Natural killer cell treated with Interleukin-12 subunit alpha and Interleukin-12 subunit beta and Interleukin-15 and Interleukin-18, amount 100 ng/mL, for 72 hours (primary cell): ENCODE measurements around the gene NAT16. TPM values are rescaled to one million over a fixed set of nuclear protein-coding genes. Genes with fewer than 3 reads are reported as not detected.
"Not testable (repeated sequence)": the region's sequence is repeated elsewhere in the genome, so short reads cannot be mapped to it uniquely, and the experiment has no call there.

ENCODE experiments used
- ATAC-seq, 2 donors: fragments of 150-1000 bp; cut with Tn5 transposase in 1 of 2; sonication (Bioruptor Pico), chemical (Tn5 transposase) in 1 of 2; 2 replicates each; pipeline ENCODE4 v1.10.0; 2021
- DNase-seq: peaks from one replicate; pipeline ENCODE4 v3.0.0; 2022; ENCODE audit warnings: low spot score
- H3K27ac Mint-ChIP-seq, 2 donors: 1 replicate in 1 of 2; 2 replicates in 1 of 2; pipeline ENCODE4 v1.8.0; 2022; ENCODE audit warnings: mixed read lengths in 2 of 2, mild to moderate bottlenecking in 1 of 2, moderate library complexity in 1 of 2
- H3K27me3 Mint-ChIP-seq, 2 donors: 1 replicate in 1 of 2; 2 replicates in 1 of 2; pipeline ENCODE4 v1.8.0; 2022; ENCODE audit warnings: mixed read lengths in 2 of 2
- H3K36me3 Mint-ChIP-seq: one replicate; pipeline ENCODE4 v1.8.0; 2022; ENCODE audit warnings: mixed read lengths
- H3K4me1 Mint-ChIP-seq, 2 donors: 1 replicate in 1 of 2; 2 replicates in 1 of 2; pipeline ENCODE4 v1.8.0; 2022; ENCODE audit warnings: low read depth in 2 of 2, mixed read lengths in 2 of 2, mild to moderate bottlenecking in 1 of 2
- H3K4me3 Mint-ChIP-seq: one replicate; pipeline ENCODE4 v1.8.0; 2022; ENCODE audit warnings: mixed read lengths
- H3K9me3 Mint-ChIP-seq: 2 replicates; pipeline ENCODE4 v1.8.0; 2022; ENCODE audit warnings: mixed read lengths
- total RNA-seq, 2 donors: library from RNA; stranded (reverse); gene quantifications; one replicate each; pipeline ENCODE4 v1.2.3, GENCODE V29; 2022

The NAT16 gene
- total RNA-seq, 2 donors from 2014 or later = not detected

- peaks cover 11 to 27% of the 10 kb centered on the region in 2 donors for H3K27me3 Mint-ChIP-seq
- peak; percentile 82 to 83 for ATAC-seq
These were observed 53.2 kb downstream of the NAT16 start, which contains the start of gene SERPINE1 for GRCh38 chr7:101126651-101127459. Gene SERPINE1, plus strand, starts transcription at chr7:101127104. Its CDS starts 1,290 bp downstream, at chr7:101128394.

GRCh38 chr7:101125989-101126650 is 54.0 kb downstream of the NAT16 start:
- Mint-ChIP-seq H3K27ac (no peak overlapping the region), H3K4me3 (peak overlapping the region; percentile 54), H3K9me3 (no peaks in the 10 kb centered on the region), H3K4me1 (peaks cover 48 to 54% of the 10 kb centered on the region in 2 donors), H3K27me3 (peaks cover 18 to 29% of the 10 kb centered on the region in 2 donors), H3K36me3 (no peaks in the 10 kb centered on the region)
- DNase-seq (no peak), ATAC-seq (peak; percentile 30 to 58)

More at GRCh38 chr7:101126651-101127459, 53.2 kb downstream of the NAT16 start, which contains the start of gene SERPINE1:
- H3K36me3 Mint-ChIP-seq = no peaks in the 10 kb centered on the region
- H3K4me3 Mint-ChIP-seq = peak within 1 kb of the TSS; percentile 54
- DNase-seq = no peak
- peaks cover 47 to 53% of the 10 kb centered on the region in 2 donors for H3K4me1 Mint-ChIP-seq
- no peak within 1 kb of the TSS for H3K27ac Mint-ChIP-seq
- H3K9me3 Mint-ChIP-seq = no peaks in the 10 kb centered on the region

- Mint-ChIP-seq H3K36me3 (no peaks in the 10 kb centered on the region), H3K27me3 (peaks cover 21 to 27% of the 10 kb centered on the region in 2 donors), H3K4me1 (peaks cover 48 to 53% of the 10 kb centered on the region in 2 donors), H3K4me3 (no peak overlapping the region), H3K27ac (no peak overlapping the region), H3K9me3 (no peaks in the 10 kb centered on the region)
- no peak for DNase-seq
- no peak for ATAC-seq
These were observed 55.6 kb downstream of the NAT16 start for GRCh38 chr7:101124376-101125056.

GRCh38 chr7:101123703-101124068 is 56.4 kb downstream of the NAT16 start:
- no peak overlapping the region for H3K27ac Mint-ChIP-seq
- H3K9me3 Mint-ChIP-seq = no peaks in the 10 kb centered on the region
- no peak for ATAC-seq
- no peak overlapping the region for H3K4me3 Mint-ChIP-seq
- no peaks in the 10 kb centered on the region for H3K36me3 Mint-ChIP-seq
- peaks cover 47 to 49% of the 10 kb centered on the region in 2 donors for H3K4me1 Mint-ChIP-seq
- no peak for DNase-seq
- H3K27me3 Mint-ChIP-seq = peaks cover 21 to 29% of the 10 kb centered on the region in 2 donors

- Mint-ChIP-seq H3K9me3 (no peaks in the 10 kb centered on the region), H3K4me3 (no peak overlapping the region), H3K27me3 (peaks cover 21 to 29% of the 10 kb centered on the region in 2 donors), H3K36me3 (no peaks in the 10 kb centered on the region), H3K27ac (no peak overlapping the region), H3K4me1 (peaks cover 41 to 45% of the 10 kb centered on the region in 2 donors)
- no peak for ATAC-seq
- no peak for DNase-seq
These were observed 57.0 kb downstream of the NAT16 start for GRCh38 chr7:101122933-101123702.

GRCh38 chr7:101121991-101122932 is 57.8 kb downstream of the NAT16 start:
- Mint-ChIP-seq H3K4me1 (peaks cover 34 to 36% of the 10 kb centered on the region in 2 donors), H3K9me3 (no peaks in the 10 kb centered on the region), H3K27me3 (peaks cover 21 to 27% of the 10 kb centered on the region in 2 donors), H3K27ac (peak overlapping the region in 1 of 2 donors; percentile 67), H3K4me3 (peak overlapping the region; percentile 53), H3K36me3 (no peaks in the 10 kb centered on the region)
- DNase-seq (no peak), ATAC-seq (no peak)

GRCh38 chr7:101121631-101121990 is 58.5 kb downstream of the NAT16 start:
- not testable (repeated sequence) for ATAC-seq, DNase-seq, H3K9me3 Mint-ChIP-seq, H3K36me3 Mint-ChIP-seq
- Mint-ChIP-seq H3K4me3 (peak overlapping the region; percentile 53), H3K27me3 (peaks cover 21 to 27% of the 10 kb centered on the region in 2 donors), H3K27ac (peak overlapping the region in 1 of 2 donors; percentile 67), H3K4me1 (peaks cover 28 to 30% of the 10 kb centered on the region in 2 donors)

Other genes with a start within 250 kb of the NAT16 start
- gene MUC3A, start 230.8 kb downstream of the NAT16 start, total RNA-seq = not detected
- not detected for gene MUC12, start 210.7 kb downstream of the NAT16 start, total RNA-seq
- gene MUC17, start 160.2 kb downstream of the NAT16 start, total RNA-seq = not detected
- 10 to 100 TPM; 54.8 to 73.7 TPM for gene TRIM56, start 94.8 kb downstream of the NAT16 start, total RNA-seq
- not detected for gene SERPINE1, start 53.2 kb downstream of the NAT16 start, total RNA-seq
- gene AP1S1, start 25.8 kb downstream of the NAT16 start, total RNA-seq = 10 to 100 TPM; 30.9 to 39.4 TPM
- under 1 TPM in 1 of 2 donors, not detected in 1; 0.31 TPM for gene VGF, start 14.7 kb downstream of the NAT16 start, total RNA-seq
- gene MOGAT3, start 20.7 kb upstream of the NAT16 start, total RNA-seq = not detected
- 10 to 100 TPM; 66.2 to 72.3 TPM for gene PLOD3, start 37.3 kb upstream of the NAT16 start, total RNA-seq
- gene ZNHIT1, start 37.9 kb upstream of the NAT16 start, total RNA-seq = 10 to 100 TPM; 57.6 to 57.8 TPM
- gene CLDN15, start 57.5 kb upstream of the NAT16 start, total RNA-seq = 10 to 100 TPM; 16.6 to 34.0 TPM
- gene FIS1, start 64.8 kb upstream of the NAT16 start, total RNA-seq = 100 to 1,000 TPM in 1 of 2 donors, 10 to 100 TPM in 1; 93.1 to 102 TPM
- gene IFT22, start 141.5 kb upstream of the NAT16 start, total RNA-seq = 1 to 10 TPM; 5.5 to 6.0 TPM
- not detected for gene COL26A1, start 182.6 kb upstream of the NAT16 start, total RNA-seq